ENCODE results near the gene CBARP. TPM values are rescaled to one million over a fixed set of nuclear protein-coding genes. Genes with fewer than 3 reads are reported as not detected.

The CBARP gene
- total and polyA plus RNA-seq, 2 of the 13 experiments (the other 11 are each of a cell fraction or from before 2014, with no cell fraction given) = 1.2 to 1.4 TPM

DNA sequence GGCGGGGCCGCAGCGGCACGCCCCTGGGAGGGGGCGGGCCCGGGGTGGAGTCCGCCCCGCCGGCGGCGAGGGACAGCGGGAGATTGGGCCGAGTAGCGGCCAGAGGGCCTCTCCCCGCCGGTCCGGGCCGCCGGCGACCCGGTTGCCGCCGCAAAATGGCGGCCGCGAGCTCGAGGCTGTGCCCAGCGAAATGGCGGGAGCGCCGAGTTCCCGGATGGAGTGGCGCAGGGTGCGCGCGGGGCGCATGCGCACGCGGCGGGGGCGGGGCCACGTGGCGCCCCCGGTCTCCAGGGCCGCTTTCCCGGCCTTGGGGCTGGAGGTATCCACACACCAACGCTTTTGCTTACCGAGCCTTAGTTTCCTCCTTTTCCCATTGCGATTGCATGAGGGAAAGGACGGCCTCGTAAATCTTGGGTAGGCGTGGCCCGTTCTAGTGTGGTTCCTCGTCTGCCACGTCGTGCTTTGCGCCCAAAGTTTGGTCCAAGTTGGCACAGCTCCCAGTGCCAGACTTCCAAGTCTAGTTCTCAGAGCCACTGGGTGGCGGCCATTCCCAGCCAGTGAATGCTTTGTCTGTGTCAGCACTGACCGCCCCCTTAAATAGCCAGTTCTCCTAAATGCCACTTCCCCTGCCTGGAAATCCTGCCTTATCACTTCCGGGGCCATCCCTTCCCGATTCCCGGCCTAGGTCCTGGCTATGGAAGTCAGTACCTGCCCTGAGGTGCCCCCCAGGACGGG, 31.8 kb upstream of the CBARP start (continued):
- TF ChIP-seq TEAD3 (CRISPR knock-in tag; optimal IDR thresholded peaks at IDR 0.05; ENCODE audit: borderline replicate concordance) (no peak), GLI4 (CRISPR knock-in tag; IDR thresholded peaks at IDR 0.05; ENCODE audit: borderline replicate concordance) (no peak), DR1 (CRISPR knock-in tag; IDR thresholded peaks at IDR 0.05) (0 out of 2 replicates have a peak, but pooled peaks have one; percentile 26), ERF (CRISPR knock-in tag; IDR thresholded peaks at IDR 0.05) (peak; percentile 53; the same call in 1 of the 2 replicates), HNRNPH1 (optimal IDR thresholded peaks at IDR 0.05; ENCODE audit: low read depth, low read length) (no peak), ZNF296 (CRISPR knock-in tag; conservative IDR thresholded peaks at IDR 0.05) (peak; percentile 78), ZNF292 (CRISPR knock-in tag; IDR thresholded peaks at IDR 0.05; ENCODE audit: borderline replicate concordance, low read depth) (no peak), FOXC1 (CRISPR knock-in tag; IDR thresholded peaks at IDR 0.05; ENCODE audit: borderline replicate concordance) (peak; percentile 86; the same call in 1 of the 2 replicates), ZNF343 (CRISPR knock-in tag; IDR thresholded peaks at IDR 0.05) (no peak), U2AF2 (IDR thresholded peaks at IDR 0.05; ENCODE audit: low read depth, low read length) (no peak), ZNF143 (CRISPR knock-in tag; IDR thresholded peaks at IDR 0.05) (peak; percentile 18; the same call in 1 of the 2 replicates), TCF12 (IDR thresholded peaks at IDR 0.05) (no peak), TCF12 (CRISPR knock-in tag; IDR thresholded peaks at IDR 0.05) (no peak; the same call in 1 of the 2 replicates), CAMTA2 (CRISPR knock-in tag; IDR thresholded peaks at IDR 0.05; ENCODE audit: borderline replicate concordance) (no peak), ZFP36 (IDR thresholded peaks at IDR 0.05; ENCODE audit: borderline replicate concordance, low read depth, low read length, partially characterized antibody) (no peak), ZFP1 (CRISPR knock-in tag; IDR thresholded peaks at IDR 0.05) (no peak), HIVEP1 (CRISPR knock-in tag; IDR thresholded peaks at IDR 0.05) (no peak), ZNF780A (CRISPR knock-in tag; IDR thresholded peaks at IDR 0.05) (no peak; the same call in 1 of the 2 replicates), ZNF326 (CRISPR knock-in tag; IDR thresholded peaks at IDR 0.05; ENCODE audit: borderline replicate concordance) (no peak), MBNL3 (CRISPR knock-in tag; conservative IDR thresholded peaks at IDR 0.05) (no peak), MEIS1 (CRISPR knock-in tag; IDR thresholded peaks at IDR 0.05; ENCODE audit: borderline replicate concordance) (no peak), ZIK1 (CRISPR knock-in tag; IDR thresholded peaks at IDR 0.05; ENCODE audit: borderline replicate concordance, low read depth) (no peak), ZNF564 (CRISPR knock-in tag; IDR thresholded peaks at IDR 0.05) (no peak; the same call in 1 of the 2 replicates), ZNF556 (CRISPR knock-in tag; IDR thresholded peaks at IDR 0.05; ENCODE audit: borderline replicate concordance) (no peak), HOXA9 (CRISPR knock-in tag; IDR thresholded peaks at IDR 0.05; ENCODE audit: borderline replicate concordance) (no peak), ZNF496 (CRISPR knock-in tag; IDR thresholded peaks at IDR 0.05; ENCODE audit: insufficient replicate concordance) (no peak)
- TF ChIP-seq, protein P1, sequence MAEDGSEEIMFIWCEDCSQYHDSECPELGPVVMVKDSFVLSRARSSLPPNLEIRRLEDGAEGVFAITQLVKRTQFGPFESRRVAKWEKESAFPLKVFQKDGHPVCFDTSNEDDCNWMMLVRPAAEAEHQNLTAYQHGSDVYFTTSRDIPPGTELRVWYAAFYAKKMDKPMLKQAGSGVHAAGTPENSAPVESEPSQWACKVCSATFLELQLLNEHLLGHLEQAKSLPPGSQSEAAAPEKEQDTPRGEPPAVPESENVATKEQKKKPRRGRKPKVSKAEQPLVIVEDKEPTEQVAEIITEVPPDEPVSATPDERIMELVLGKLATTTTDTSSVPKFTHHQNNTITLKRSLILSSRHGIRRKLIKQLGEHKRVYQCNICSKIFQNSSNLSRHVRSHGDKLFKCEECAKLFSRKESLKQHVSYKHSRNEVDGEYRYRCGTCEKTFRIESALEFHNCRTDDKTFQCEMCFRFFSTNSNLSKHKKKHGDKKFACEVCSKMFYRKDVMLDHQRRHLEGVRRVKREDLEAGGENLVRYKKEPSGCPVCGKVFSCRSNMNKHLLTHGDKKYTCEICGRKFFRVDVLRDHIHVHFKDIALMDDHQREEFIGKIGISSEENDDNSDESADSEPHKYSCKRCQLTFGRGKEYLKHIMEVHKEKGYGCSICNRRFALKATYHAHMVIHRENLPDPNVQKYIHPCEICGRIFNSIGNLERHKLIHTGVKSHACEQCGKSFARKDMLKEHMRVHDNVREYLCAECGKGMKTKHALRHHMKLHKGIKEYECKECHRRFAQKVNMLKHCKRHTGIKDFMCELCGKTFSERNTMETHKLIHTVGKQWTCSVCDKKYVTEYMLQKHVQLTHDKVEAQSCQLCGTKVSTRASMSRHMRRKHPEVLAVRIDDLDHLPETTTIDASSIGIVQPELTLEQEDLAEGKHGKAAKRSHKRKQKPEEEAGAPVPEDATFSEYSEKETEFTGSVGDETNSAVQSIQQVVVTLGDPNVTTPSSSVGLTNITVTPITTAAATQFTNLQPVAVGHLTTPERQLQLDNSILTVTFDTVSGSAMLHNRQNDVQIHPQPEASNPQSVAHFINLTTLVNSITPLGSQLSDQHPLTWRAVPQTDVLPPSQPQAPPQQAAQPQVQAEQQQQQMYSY (CRISPR knock-in tag; IDR thresholded peaks at IDR 0.05) = no peak
